Amygdala (tissue), 56 donors: ENCODE measurements around the gene TBX19.
A peak's percentile ranks its signal among the peaks of the same experiment; 100 is the strongest.

ENCODE experiments used
- DNase-seq, 56 donors: peaks; one replicate each; lab custom pipeline; 2025; lab: John Stamatoyannopoulos, UW

The TBX19 gene

GRCh38 chr1:168280296-168280927 lies at the start of gene TBX19:
TSS of gene TBX19 (plus strand) at chr1:168280877. CDS start at chr1:168281091, 214 bp downstream.
- DNase-seq, result no peak

- peak in 1 of 56 donors; percentile 11 for DNase-seq
Observed at GRCh38 chr1:168234846-168235547, 45.7 kb upstream of the TBX19 start.

GRCh38 chr1:168235548-168235885 lies 45.2 kb upstream of the TBX19 start:
- DNase-seq, result no peak

GRCh38 chr1:168235937-168236336 lies 44.7 kb upstream of the TBX19 start:
- DNase-seq, result no peak

- peak in 14 of 56 donors; percentile 7 to 56 (median 17) for DNase-seq
Observed at GRCh38 chr1:168236836-168237611, 43.7 kb upstream of the TBX19 start.

- no peak for DNase-seq
Observed at GRCh38 chr1:168243198-168243597, 37.5 kb upstream of the TBX19 start.

- no peak for DNase-seq
Observed at GRCh38 chr1:168243636-168244212, 37.0 kb upstream of the TBX19 start.

GRCh38 chr1:168245042-168245441 lies 35.6 kb upstream of the TBX19 start:
- DNase-seq, result no peak

- peak in 1 of 56 donors; percentile 36 for DNase-seq
Observed at GRCh38 chr1:168246506-168246905, 34.2 kb upstream of the TBX19 start.

- DNase-seq, result no peak
Observed at GRCh38 chr1:168252204-168252733, 28.4 kb upstream of the TBX19 start.

GRCh38 chr1:168256164-168256563 lies 24.5 kb upstream of the TBX19 start:
- DNase-seq, result no peak

- DNase-seq, result no peak
Observed at GRCh38 chr1:168257397-168257796, 23.3 kb upstream of the TBX19 start.

GRCh38 chr1:168259567-168259966 lies 21.1 kb upstream of the TBX19 start:
- no peak for DNase-seq

- DNase-seq, result no peak
Observed at GRCh38 chr1:168260393-168260792, 20.3 kb upstream of the TBX19 start.

GRCh38 chr1:168261390-168261789 lies 19.3 kb upstream of the TBX19 start:
- no peak for DNase-seq

GRCh38 chr1:168263130-168263529 lies 17.5 kb upstream of the TBX19 start:
- DNase-seq, result no peak

GRCh38 chr1:168264296-168264695 lies 16.4 kb upstream of the TBX19 start:
- DNase-seq, result no peak

GRCh38 chr1:168265596-168265995 lies 15.1 kb upstream of the TBX19 start:
- DNase-seq, result no peak

GRCh38 chr1:168266644-168267186 lies 14.0 kb upstream of the TBX19 start:
- DNase-seq, result peak in 1 of 56 donors; percentile 9

GRCh38 chr1:168271636-168272035 lies 9.0 kb upstream of the TBX19 start:
- no peak for DNase-seq

GRCh38 chr1:168273575-168273974 lies 7.1 kb upstream of the TBX19 start:
- DNase-seq, result no peak
